H9 (cell line): ENCODE results near the gene NCLN. TPM values are rescaled to one million over a fixed set of nuclear protein-coding genes. Genes with fewer than 3 reads are reported as not detected.

Experiments
- DNase-seq: peaks from one replicate; pipeline ENCODE4 v3.0.0-alpha.2; 2017
- H2AFZ ChIP-seq: one replicate; pipeline ENCODE4 v1.6.1; 2013; ENCODE audit warnings: mild to moderate bottlenecking, low read length, control low read depth, moderate library complexity
- H2AK5ac ChIP-seq: 2 replicates; pipeline ENCODE4 v1.6.1; 2013; ENCODE audit warnings: low read length, control low read depth, mixed read lengths; ENCODE audit not compliant: insufficient read length
- H2BK120ac ChIP-seq: one replicate; pipeline ENCODE4 v1.6.1; 2013; ENCODE audit warnings: low read depth, mild to moderate bottlenecking, low read length, control low read depth, inconsistent platforms; ENCODE audit not compliant: poor library complexity, severe bottlenecking
- H2BK12ac ChIP-seq: 2 replicates; pipeline ENCODE4 v1.6.1; 2013; ENCODE audit warnings: low read length, control low read depth, mixed read lengths, low read depth; ENCODE audit not compliant: insufficient read length
- H2BK15ac ChIP-seq: 2 replicates; pipeline ENCODE4 v1.6.1; 2013; ENCODE audit warnings: low read depth, low read length, control low read depth
- H2BK20ac ChIP-seq: one replicate; pipeline ENCODE4 v1.6.1; 2013; ENCODE audit warnings: low read depth, mild to moderate bottlenecking, low read length, control low read depth, inconsistent platforms; ENCODE audit not compliant: poor library complexity, severe bottlenecking
- H2BK5ac ChIP-seq: 2 replicates; pipeline ENCODE4 v1.6.1; 2013; ENCODE audit warnings: low read length, control low read depth, mixed read lengths; ENCODE audit not compliant: insufficient read length
- H3K14ac ChIP-seq: 2 replicates; pipeline ENCODE4 v1.6.1; 2013; ENCODE audit warnings: low read length, control low read depth; ENCODE audit not compliant: insufficient read depth
- H3K18ac ChIP-seq: 2 replicates; pipeline ENCODE4 v1.6.1; 2013; ENCODE audit warnings: low read depth, mild to moderate bottlenecking, mixed read lengths, low read length, control low read depth; ENCODE audit not compliant: insufficient read length
- H3K23ac ChIP-seq: 2 replicates; pipeline ENCODE4 v1.6.1; 2013; ENCODE audit warnings: low read length, control low read depth, mixed read lengths, low read depth; ENCODE audit not compliant: insufficient read length
- H3K23me2 ChIP-seq: 2 replicates; pipeline ENCODE4 v1.6.1; 2013; ENCODE audit warnings: low read depth, mild to moderate bottlenecking, mixed read lengths, low read length, control low read depth; ENCODE audit not compliant: insufficient read length, poor library complexity, severe bottlenecking
- H3K27ac ChIP-seq: 2 replicates; pipeline ENCODE4 v1.5.1; 2013; ENCODE audit warnings: low read length, control low read depth, mixed read lengths, low read depth; ENCODE audit not compliant: insufficient read length
- H3K27me3 ChIP-seq: 2 replicates; pipeline ENCODE4 v1.6.1; 2013; ENCODE audit warnings: low read length, control low read depth, inconsistent platforms; ENCODE audit not compliant: insufficient read depth
- H3K4ac ChIP-seq: 2 replicates; pipeline ENCODE4 v1.6.1; 2013; ENCODE audit warnings: low read depth, mild to moderate bottlenecking, control low read depth, inconsistent platforms, low read length, moderate library complexity
- H3K4me1 ChIP-seq: 2 replicates; pipeline ENCODE4 v1.6.1; 2013; ENCODE audit warnings: low read length, control low read depth, inconsistent platforms; ENCODE audit not compliant: insufficient read depth
- H3K4me2 ChIP-seq: 2 replicates; pipeline ENCODE4 v1.6.1; 2013; ENCODE audit warnings: low read length, control low read depth, mixed read lengths; ENCODE audit not compliant: insufficient read length, insufficient read depth
- H3K56ac ChIP-seq: 2 replicates; pipeline ENCODE4 v1.6.1; 2013; ENCODE audit warnings: low read depth, mild to moderate bottlenecking, mixed read lengths, low read length, control low read depth; ENCODE audit not compliant: insufficient read length
- H3K79me1 ChIP-seq: 2 replicates; pipeline ENCODE4 v1.6.1; 2013; ENCODE audit warnings: low read depth, mild to moderate bottlenecking, moderate library complexity, low read length, control low read depth, inconsistent platforms; ENCODE audit not compliant: insufficient read depth, poor library complexity, severe bottlenecking
- H3K79me2 ChIP-seq: 2 replicates; pipeline ENCODE4 v1.6.1; 2013; ENCODE audit warnings: low read length, control low read depth, inconsistent platforms; ENCODE audit not compliant: insufficient read depth
- H3K9ac ChIP-seq: 2 replicates; pipeline ENCODE4 v1.6.1; 2013; ENCODE audit warnings: low read length, control low read depth, mixed read lengths; ENCODE audit not compliant: insufficient read length; ENCODE audit errors: extremely low read depth
- H3K9me3 ChIP-seq: one replicate; pipeline ENCODE4 v1.6.1; 2013; ENCODE audit warnings: low read depth, low read length, inconsistent platforms; ENCODE audit not compliant: control insufficient read depth
- H3T11ph ChIP-seq: one replicate; pipeline ENCODE4 v1.6.1; 2013; ENCODE audit warnings: mild to moderate bottlenecking, low read length, control low read depth, inconsistent platforms
- H4K20me1 ChIP-seq: one replicate; pipeline ENCODE4 v1.6.1; 2013; ENCODE audit not compliant: control insufficient read depth, insufficient read length, insufficient read depth
- H4K5ac ChIP-seq: 2 replicates; pipeline ENCODE4 v1.6.1; 2013; ENCODE audit warnings: low read depth, mild to moderate bottlenecking, mixed read lengths, low read length, control low read depth; ENCODE audit not compliant: insufficient read length
- H4K8ac ChIP-seq: replicated peaks from 2 replicates; pipeline ENCODE4 v1.6.1; 2013; ENCODE audit warnings: low read length, control low read depth, mixed read lengths, low read depth; ENCODE audit not compliant: insufficient read length
- H4K91ac ChIP-seq: 2 replicates; pipeline ENCODE4 v1.6.1; 2013; ENCODE audit warnings: low read depth, mild to moderate bottlenecking, moderate library complexity, mixed read lengths, low read length, control low read depth; ENCODE audit not compliant: insufficient read length
- H3K27ac Mint-ChIP-seq, 3 experiments: 2 replicates in 2 of 3; 3 replicates in 1 of 3; pipeline ENCODE4 v1.8.0; 2020 to 2021; ENCODE audit warnings: mixed read lengths in 3 of 3, mild to moderate bottlenecking in 1 of 3, moderate library complexity in 1 of 3
- H3K27me3 Mint-ChIP-seq: 2 replicates; pipeline ENCODE4 v1.8.0; 2021; ENCODE audit warnings: low read depth, mild to moderate bottlenecking, moderate library complexity, mixed read lengths
- H3K36me3 Mint-ChIP-seq, 3 experiments: 2 replicates in 2 of 3; 3 replicates in 1 of 3; pipeline ENCODE4 v1.8.0; 2020 to 2021; ENCODE audit warnings: low read depth in 3 of 3, mixed read lengths in 3 of 3; ENCODE audit not compliant: insufficient read depth in 1 of 3
- H3K4me1 Mint-ChIP-seq, 2 experiments: 2 replicates each; pipeline ENCODE4 v1.8.0; 2020; ENCODE audit warnings: mixed read lengths in 2 of 2
- H3K4me3 Mint-ChIP-seq, 2 experiments: 2 replicates in 1 of 2; 3 replicates in 1 of 2; pipeline ENCODE4 v1.8.0; 2020 to 2021; ENCODE audit warnings: mild to moderate bottlenecking in 2 of 2, mixed read lengths in 2 of 2, moderate library complexity in 1 of 2
- H3K9me3 Mint-ChIP-seq, 2 experiments: 2 replicates in 1 of 2; 3 replicates in 1 of 2; pipeline ENCODE4 v1.8.0; 2020; ENCODE audit warnings: mild to moderate bottlenecking in 2 of 2, mixed read lengths in 2 of 2, moderate library complexity in 1 of 2
- WGBS: extraction: QIAGEN DNeasy Blood & Tissue Kit; methylation state at CpG from one replicate; pipeline ENCODE4 v1.1.7; 2013; ENCODE audit warnings: missing lambda C conversion rate, low lambda C conversion rate, mixed read lengths; ENCODE audit not compliant: insufficient read length; ENCODE audit errors: extremely low coverage; 5-methylcytosine and 5-hydroxymethylcytosine counted together
- total RNA-seq: library from RNA; stranded (reverse); gene quantifications from 2 replicates; pipeline ENCODE4 v1.2.1, GENCODE V29; 2021
- TF ChIP-seq, protein P1 (sequence below): fragments of 200-600 bp; sonication (generic); conservative IDR thresholded peaks from 3 replicates; pipeline ENCODE4 v1.8.0; 2021; ENCODE audit warnings: antibody characterized with exemption, mild to moderate bottlenecking

Gene NCLN
- total RNA-seq, 1 experiment from 2014 or later = 94.8 TPM

- H3K9me3 Mint-ChIP-seq = no peaks in the 10 kb centered on the region; a peak in 1 of 5 replicates
- H3K36me3 Mint-ChIP-seq = no peaks in the 10 kb centered on the region
- Histone ChIP-seq H3K9me3 (no peaks in the 10 kb centered on the region), H3K14ac (no peak overlapping the region), H3K23ac (no peak overlapping the region), H3T11ph (no peak overlapping the region), H4K91ac (no peak overlapping the region), H4K5ac (no peak overlapping the region), H3K4me1 (no peaks in the 10 kb centered on the region), H2BK12ac (no peak overlapping the region), H4K20me1 (no peaks in the 10 kb centered on the region), H2BK5ac (no peak overlapping the region), H2AFZ (no peak overlapping the region), H2BK15ac (no peak overlapping the region), H2BK20ac (no peak overlapping the region), H3K4ac (no peak overlapping the region), H3K56ac (no peak overlapping the region), H2AK5ac (no peak overlapping the region), H3K18ac (no peak overlapping the region), H3K79me2 (no peaks in the 10 kb centered on the region), H3K79me1 (no peaks in the 10 kb centered on the region), H2BK120ac (no peak overlapping the region), H3K23me2 (no peaks in the 10 kb centered on the region), H3K9ac (no peak overlapping the region), H3K4me2 (no peak overlapping the region), H3K27me3 (no peaks in the 10 kb centered on the region), H3K27ac (no peak overlapping the region), H4K8ac (no peak overlapping the region)
- no peak for DNase-seq
- H3K4me3 Mint-ChIP-seq = no peak overlapping the region
- H3K4me1 Mint-ChIP-seq = peaks cover 5 to 11% of the 10 kb centered on the region in 2 experiments; a peak in 3 of 4 replicates
- no peak overlapping the region for H3K27ac Mint-ChIP-seq
- TF ChIP-seq, protein P1, sequence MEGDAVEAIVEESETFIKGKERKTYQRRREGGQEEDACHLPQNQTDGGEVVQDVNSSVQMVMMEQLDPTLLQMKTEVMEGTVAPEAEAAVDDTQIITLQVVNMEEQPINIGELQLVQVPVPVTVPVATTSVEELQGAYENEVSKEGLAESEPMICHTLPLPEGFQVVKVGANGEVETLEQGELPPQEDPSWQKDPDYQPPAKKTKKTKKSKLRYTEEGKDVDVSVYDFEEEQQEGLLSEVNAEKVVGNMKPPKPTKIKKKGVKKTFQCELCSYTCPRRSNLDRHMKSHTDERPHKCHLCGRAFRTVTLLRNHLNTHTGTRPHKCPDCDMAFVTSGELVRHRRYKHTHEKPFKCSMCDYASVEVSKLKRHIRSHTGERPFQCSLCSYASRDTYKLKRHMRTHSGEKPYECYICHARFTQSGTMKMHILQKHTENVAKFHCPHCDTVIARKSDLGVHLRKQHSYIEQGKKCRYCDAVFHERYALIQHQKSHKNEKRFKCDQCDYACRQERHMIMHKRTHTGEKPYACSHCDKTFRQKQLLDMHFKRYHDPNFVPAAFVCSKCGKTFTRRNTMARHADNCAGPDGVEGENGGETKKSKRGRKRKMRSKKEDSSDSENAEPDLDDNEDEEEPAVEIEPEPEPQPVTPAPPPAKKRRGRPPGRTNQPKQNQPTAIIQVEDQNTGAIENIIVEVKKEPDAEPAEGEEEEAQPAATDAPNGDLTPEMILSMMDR = no peak
- peaks cover 28% of the 10 kb centered on the region for H3K27me3 Mint-ChIP-seq
- WGBS = no CpG with 5 or more reads among the region's 7 CpGs
Observed at GRCh38 chr19:3238066-3238561, 52.4 kb downstream of the NCLN start.
